SH-SY5Y (cell line): ENCODE measurements around the gene CD209.

Experiments
- GATA2 ChIP-seq: IDR thresholded peaks from 2 replicates; pipeline ENCODE4 v1.6.1; 2011; ENCODE audit warnings: mild to moderate bottlenecking, low read depth, low read length
- GATA3 ChIP-seq: IDR thresholded peaks from 2 replicates; pipeline ENCODE4 v1.6.1; 2011; ENCODE audit warnings: low read depth, mild to moderate bottlenecking, low read length, moderate library complexity

DNA sequence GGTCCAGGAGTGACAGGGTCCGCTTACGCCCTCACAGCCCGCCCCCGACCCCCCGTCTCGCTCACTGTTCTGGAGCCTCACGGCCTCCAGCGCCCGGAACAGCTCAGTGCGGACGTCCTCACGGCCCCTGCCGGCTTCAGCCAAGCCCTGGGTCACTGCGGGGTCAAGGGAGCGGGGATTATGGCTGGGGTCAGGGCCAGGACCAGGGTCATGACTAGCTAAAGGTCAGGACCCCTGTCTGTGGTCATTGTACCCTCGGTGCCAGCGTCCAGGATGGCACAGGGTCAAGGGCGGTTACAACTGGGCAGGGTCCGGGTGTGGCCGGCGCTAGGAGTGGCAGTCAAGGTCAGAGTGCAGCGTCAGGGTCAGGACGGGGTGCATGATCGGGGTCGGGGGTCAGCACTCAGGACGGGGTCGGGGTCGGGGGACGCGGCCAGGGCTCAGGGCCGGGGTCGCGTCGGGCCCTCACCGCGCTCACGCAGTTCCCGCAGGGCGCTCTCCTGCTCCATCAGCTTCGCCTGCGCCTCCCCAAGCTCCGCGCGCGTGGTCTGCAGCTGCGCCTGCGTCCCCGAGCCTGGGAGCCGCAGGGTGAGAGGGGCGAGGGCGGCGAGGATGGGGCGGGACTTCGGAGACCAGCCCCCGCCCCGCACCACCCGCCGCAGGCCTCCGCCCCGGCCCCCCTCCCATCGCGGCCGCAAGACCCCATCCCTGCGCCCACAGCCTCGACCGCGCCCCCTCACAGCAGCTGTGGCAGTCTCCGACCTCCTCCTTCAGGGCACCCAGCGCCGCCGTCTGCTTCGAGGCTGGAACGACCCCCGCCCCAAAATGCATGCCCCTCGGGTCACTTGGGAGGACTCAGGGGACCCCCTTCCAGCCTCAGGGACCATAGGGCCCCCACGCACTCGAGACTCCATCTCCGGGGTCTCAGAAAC is 16.8 kb downstream of the CD209 start:
- TF ChIP-seq GATA3, result no peak
- no peak for TF ChIP-seq GATA2
